K562 (cell line): ENCODE measurements around the gene MC3R. TPM values are rescaled to one million over a fixed set of nuclear protein-coding genes. Genes with fewer than 3 reads are reported as not detected.

Source experiments
- ATAC-seq: fragments of 200-7000 bp; cut with Tn5 transposase; 3 replicates; pipeline ENCODE4 v1.9.1; 2020; ENCODE audit warnings: moderate library complexity
- BruUV-seq: library from RNA; stranded (reverse); fragments of 400-500 nt; replicated peaks from 2 replicates; lab custom pipeline; 2021; lab: Mats Ljungman, UMichigan
- CTCF ChIA-PET: fragments of 300-600 bp; formaldehyde crosslinking; extraction: SDS; loops from one replicate; lab custom pipeline; 2021; ENCODE audit warnings: low intra/inter-chr PET ratio; lab: Yijun Ruan, JAX
- POLR2A ChIA-PET: fragments of 300-600, 350-650 bp; sonication (Branson Sonifier 250); formaldehyde crosslinking; extraction: SDS; loops from one replicate; lab custom pipeline; 2021; ENCODE audit warnings: antibody characterized with exemption, inconsistent platforms; lab: Yijun Ruan, JAX
- DNase-seq, 4 experiments: peaks; one replicate each; pipeline versions ENCODE4 v3.0.0 to v3.0.0-alpha.2; 2011 to 2018; ENCODE audit warnings: low spot score in 3 of 4, mixed read lengths in 3 of 4; ENCODE audit errors: extremely low read depth in 1 of 4
- FAIRE-seq: peaks from 2 replicates; lab custom pipeline; 2011; peaks lifted over from hg19 to GRCh38; lab: Jason Lieb, UNC
- H2AFZ ChIP-seq: 2 replicates; pipeline ENCODE4 v1.6.0; 2011; ENCODE audit warnings: low read depth, low read length, control low read depth, inconsistent platforms
- H3K27ac ChIP-seq: fragments of 200-600 bp; 3 replicates; pipeline ENCODE4 v1.8.0; 2011; ENCODE audit warnings: low read depth, mild to moderate bottlenecking, control low read depth, inconsistent platforms, low read length, moderate library complexity, mixed read lengths; ENCODE audit errors: extremely low read depth
- H3K27me3 ChIP-seq, 2 experiments: fragments of 300-600 bp in 1 of 2; 2 replicates in 1 of 2; 3 replicates in 1 of 2; pipeline versions ENCODE4 v1.6.0 to v1.8.0; 2011; ENCODE audit warnings: inconsistent platforms in 2 of 2, low read length in 2 of 2, mild to moderate bottlenecking in 1 of 2, mixed read lengths in 1 of 2, moderate library complexity in 1 of 2; ENCODE audit not compliant: control insufficient read depth in 2 of 2, insufficient read depth in 2 of 2
- H3K36me3 ChIP-seq: fragments of 300-600 bp; 3 replicates; pipeline ENCODE4 v1.8.0; 2011; ENCODE audit warnings: mild to moderate bottlenecking, low read length, inconsistent platforms; ENCODE audit not compliant: control insufficient read depth, insufficient read depth
- H3K4me1 ChIP-seq, 2 experiments: fragments of 200-600 bp in 1 of 2; replicated peaks in 1 of 2; 2 replicates in 1 of 2; 3 replicates in 1 of 2; pipeline versions ENCODE4 v1.5.1 to v1.8.0; 2011; ENCODE audit warnings: inconsistent platforms in 2 of 2, low read length in 2 of 2, mild to moderate bottlenecking in 1 of 2, mixed read lengths in 1 of 2, moderate library complexity in 1 of 2; ENCODE audit not compliant: control insufficient read depth in 2 of 2, insufficient read depth in 2 of 2
- H3K4me2 ChIP-seq: 2 replicates; pipeline ENCODE4 v1.6.1; 2011; ENCODE audit warnings: low read length, control low read depth, inconsistent platforms, mixed read lengths; ENCODE audit not compliant: insufficient read depth
- H3K4me3 ChIP-seq: fragments of 200-600 bp; sonication (generic), shearing (Covaris generic); 2 replicates; pipeline ENCODE4 v1.5.1; 2016; ENCODE audit warnings: control low read depth, inconsistent platforms
- H3K79me2 ChIP-seq: fragments of 200-600 bp; 3 replicates; pipeline ENCODE4 v1.8.0; 2011; ENCODE audit warnings: low read length, inconsistent platforms; ENCODE audit not compliant: control insufficient read depth, insufficient read depth
- H3K9ac ChIP-seq, 2 experiments: 2 replicates each; pipeline versions ENCODE4 v1.6.0 to v1.6.1; 2011; ENCODE audit warnings: low read depth in 2 of 2, low read length in 2 of 2, control low read depth in 1 of 2, inconsistent platforms in 1 of 2, mild to moderate bottlenecking in 1 of 2, mixed read lengths in 1 of 2; ENCODE audit not compliant: insufficient read depth in 1 of 2
- H3K9me1 ChIP-seq: one replicate; pipeline ENCODE4 v1.6.0; 2011; ENCODE audit warnings: inconsistent platforms, mild to moderate bottlenecking, low read length, moderate library complexity; ENCODE audit not compliant: control insufficient read depth, insufficient read depth
- H3K9me3 ChIP-seq: replicated peaks from 2 replicates; pipeline ENCODE4 v1.5.1; 2011; ENCODE audit warnings: low read depth, low read length, inconsistent platforms; ENCODE audit not compliant: control insufficient read depth, insufficient read depth
- H4K20me1 ChIP-seq: replicated peaks from 2 replicates; pipeline ENCODE4 v1.6.1; 2011; ENCODE audit warnings: low read length, inconsistent platforms, mixed read lengths; ENCODE audit not compliant: control insufficient read depth, insufficient read depth
- CTBP1 ChIP-seq: fragments of 450-650 bp; IDR thresholded peaks from 2 replicates; pipeline ENCODE4 v1.6.1; 2016; ENCODE audit warnings: borderline replicate concordance
- IRF9 ChIP-seq: fragments of 450-650 bp; IDR thresholded peaks from 2 replicates; pipeline ENCODE4 v1.6.1; 2016; ENCODE audit warnings: missing biosample characterization, missing genetic modification characterization
- MAFF ChIP-seq: IDR thresholded peaks from 2 replicates; pipeline ENCODE4 v1.6.1; 2012; ENCODE audit warnings: low read length, improper control_type of control experiment
- NCOR1 ChIP-seq: fragments of 450-650 bp; IDR thresholded peaks from 2 replicates; pipeline ENCODE4 v1.6.1; 2016; ENCODE audit warnings: mild to moderate bottlenecking, moderate library complexity
- NFRKB ChIP-seq: fragments of 450-650 bp; IDR thresholded peaks from 2 replicates; pipeline ENCODE4 v1.6.1; 2016; ENCODE audit warnings: low read depth
- POLR2AphosphoS5 ChIP-seq: IDR thresholded peaks from 2 replicates; pipeline ENCODE4 v1.6.1; 2011; ENCODE audit warnings: mild to moderate bottlenecking, low read depth, low read length, moderate library complexity; ENCODE audit not compliant: control insufficient read depth, insufficient read depth
- SOX6 ChIP-seq: fragments of 450-650 bp; IDR thresholded peaks from 2 replicates; pipeline ENCODE4 v1.6.1; 2014; ENCODE audit warnings: mild to moderate bottlenecking
- ZBTB17 ChIP-seq: fragments of 450-650 bp; formaldehyde crosslinking; IDR thresholded peaks from 2 replicates; pipeline ENCODE4 v1.4.0; 2020; ENCODE audit warnings: mild to moderate bottlenecking
- ZNF184 ChIP-seq: sonication (generic); formaldehyde crosslinking; IDR thresholded peaks from 2 replicates; pipeline ENCODE4 v1.5.0; 2020; ENCODE audit warnings: missing genetic modification reagents
- ZNF263 ChIP-seq: sonication (generic); formaldehyde crosslinking; IDR thresholded peaks from 2 replicates; pipeline ENCODE4 v1.8.0; 2022; ENCODE audit warnings: mild to moderate bottlenecking, missing genetic modification reagents, borderline replicate concordance
- ZNF282 ChIP-seq: sonication (generic); formaldehyde crosslinking; IDR thresholded peaks from 2 replicates; pipeline ENCODE4 v1.8.1; 2023; ENCODE audit warnings: missing genetic modification reagents
- ZNF444 ChIP-seq: fragments of 250-450 bp; sonication (Bioruptor Pico); IDR thresholded peaks from 2 replicates; pipeline ENCODE4 v1.4.0; 2020; ENCODE audit warnings: mild to moderate bottlenecking, moderate library complexity
- WGBS: fragments of 100-300 bp; shearing (Covaris generic); methylation state at CpG from one replicate; pipeline ENCODE4 v1.1.6; 2016; ENCODE audit warnings: low coverage, mixed read lengths; ENCODE audit not compliant: insufficient coverage; ENCODE audit errors: missing lambda C conversion rate; 5-methylcytosine and 5-hydroxymethylcytosine counted together
- in situ Hi-C: fragments of 300-500 bp; cut with MboI; formaldehyde crosslinking; loops from 4 replicates; pipeline ENCODE4 v1.15.0; 2018; ENCODE audit warnings: inconsistent platforms, mixed read lengths
- intact Hi-C: fragments of 100-400 bp; cut with micrococcal nuclease; formaldehyde crosslinking; loops from 2 replicates; pipeline ENCODE4 v1.14.2; 2022
- polyA plus RNA-seq, 8 experiments: library from polyadenylated mRNA; depleted of rRNA in 4 of 8; stranded (reverse) in 5 of 8; unstranded in 3 of 8; fragments of >200 nt; fragmentation: Nextera tagmentation in 2 of 8; fragmentation: Illumina TruSeq in 1 of 8; extraction: Ambion mirVana in 2 of 8; extraction: Trizol in 1 of 8; gene quantifications; 2 replicates each; pipeline versions ENCODE4 v1.2.1 to v1.2.3, GENCODE V29; 2011 to 2014; ENCODE audit warnings: inconsistent platforms in 1 of 8, missing spikeins in 1 of 8
- total RNA-seq, 7 experiments: library from RNA; depleted of rRNA in 6 of 7; stranded (reverse); fragments of >200 nt in 6 of 7; fragmentation: Illumina TruSeq in 2 of 7; extraction: Trizol in 2 of 7; gene quantifications; 2 replicates each; pipeline versions ENCODE4 v1.2.1 to v1.2.3, GENCODE V29; 2011 to 2021; ENCODE audit warnings: low replicate concordance in 1 of 7
- TF ChIP-seq, protein P1 (sequence below): sonication (generic); formaldehyde crosslinking; IDR thresholded peaks from 2 replicates; pipeline ENCODE4 v1.8.0; 2022; ENCODE audit warnings: missing genetic modification reagents, mild to moderate bottlenecking, borderline replicate concordance
- TF ChIP-seq, protein P2 (sequence below), 2 experiments: IDR thresholded peaks; 2 replicates each; pipeline ENCODE4 v1.6.1; 2012; ENCODE audit warnings: improper control_type of control experiment in 2 of 2, low read depth in 2 of 2, low read length in 2 of 2, borderline replicate concordance in 1 of 2

The MC3R gene
- total and polyA plus RNA-seq, 9 of the 15 experiments (the other 6 are each of a cell fraction or from before 2014, with no cell fraction given) = not detected

DNA sequence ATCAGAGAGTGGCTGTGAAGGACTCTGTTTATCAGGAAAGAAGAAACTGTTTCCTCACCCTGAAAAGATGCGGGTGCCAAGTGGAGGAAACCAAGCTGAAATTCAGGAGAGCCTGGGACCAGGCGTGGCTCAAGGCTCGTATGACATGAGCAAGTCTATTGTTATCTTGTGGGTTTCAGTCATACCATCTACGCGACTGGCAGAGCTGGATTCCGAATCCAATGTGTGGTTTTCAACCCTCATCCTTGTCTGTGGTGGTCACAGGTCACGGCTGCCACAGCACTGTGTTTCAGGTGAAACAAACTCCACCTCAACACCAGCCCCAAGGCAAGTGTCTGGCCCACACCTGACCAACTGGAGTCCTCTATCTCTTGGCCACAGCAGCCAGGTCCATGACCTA lies 9.1 kb downstream of the MC3R start:
- POLR2A ChIA-PET = interaction anchor here (0.6 kb wide), 1 partner anchor 61 kb away, joined by 3 read pairs; no protein-coding TSS in a partner anchor
- Histone ChIP-seq H3K4me1 (no peaks in the 10 kb centered on the region), H2AFZ (no peak overlapping the region), H3K27ac (no peak overlapping the region), H4K20me1 (no peaks in the 10 kb centered on the region), H3K4me2 (no peak overlapping the region), H3K9me1 (no peaks in the 10 kb centered on the region), H3K9ac (no peak overlapping the region), H3K4me3 (no peak overlapping the region), H3K27me3 (no peaks in the 10 kb centered on the region), H3K36me3 (no peaks in the 10 kb centered on the region), H3K79me2 (no peaks in the 10 kb centered on the region), H3K9me3 (no peaks in the 10 kb centered on the region)
- 0% methylated on average over 7 of the region's 7 CpGs for WGBS
- in situ Hi-C loops = loop anchor here (10.0 kb wide), 1 partner anchor 87 kb away; no protein-coding TSS in a partner anchor
- CTCF ChIA-PET = no interaction called here
- DNase-seq (no peak), FAIRE-seq (no peak), ATAC-seq (no peak)
- intact Hi-C loops = no loop called here
- no TSS peak for BruUV-seq
- TF ChIP-seq MAFF = no peak
- TF ChIP-seq IRF9 (tag) = no peak
- TF ChIP-seq ZBTB17 = no peak
- TF ChIP-seq, protein P1, sequence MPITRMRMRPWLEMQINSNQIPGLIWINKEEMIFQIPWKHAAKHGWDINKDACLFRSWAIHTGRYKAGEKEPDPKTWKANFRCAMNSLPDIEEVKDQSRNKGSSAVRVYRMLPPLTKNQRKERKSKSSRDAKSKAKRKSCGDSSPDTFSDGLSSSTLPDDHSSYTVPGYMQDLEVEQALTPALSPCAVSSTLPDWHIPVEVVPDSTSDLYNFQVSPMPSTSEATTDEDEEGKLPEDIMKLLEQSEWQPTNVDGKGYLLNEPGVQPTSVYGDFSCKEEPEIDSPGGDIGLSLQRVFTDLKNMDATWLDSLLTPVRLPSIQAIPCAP = no peak
- no peak for TF ChIP-seq NCOR1
- no peak for TF ChIP-seq POLR2AphosphoS5
- no peak for TF ChIP-seq SOX6
- TF ChIP-seq, protein P2, sequence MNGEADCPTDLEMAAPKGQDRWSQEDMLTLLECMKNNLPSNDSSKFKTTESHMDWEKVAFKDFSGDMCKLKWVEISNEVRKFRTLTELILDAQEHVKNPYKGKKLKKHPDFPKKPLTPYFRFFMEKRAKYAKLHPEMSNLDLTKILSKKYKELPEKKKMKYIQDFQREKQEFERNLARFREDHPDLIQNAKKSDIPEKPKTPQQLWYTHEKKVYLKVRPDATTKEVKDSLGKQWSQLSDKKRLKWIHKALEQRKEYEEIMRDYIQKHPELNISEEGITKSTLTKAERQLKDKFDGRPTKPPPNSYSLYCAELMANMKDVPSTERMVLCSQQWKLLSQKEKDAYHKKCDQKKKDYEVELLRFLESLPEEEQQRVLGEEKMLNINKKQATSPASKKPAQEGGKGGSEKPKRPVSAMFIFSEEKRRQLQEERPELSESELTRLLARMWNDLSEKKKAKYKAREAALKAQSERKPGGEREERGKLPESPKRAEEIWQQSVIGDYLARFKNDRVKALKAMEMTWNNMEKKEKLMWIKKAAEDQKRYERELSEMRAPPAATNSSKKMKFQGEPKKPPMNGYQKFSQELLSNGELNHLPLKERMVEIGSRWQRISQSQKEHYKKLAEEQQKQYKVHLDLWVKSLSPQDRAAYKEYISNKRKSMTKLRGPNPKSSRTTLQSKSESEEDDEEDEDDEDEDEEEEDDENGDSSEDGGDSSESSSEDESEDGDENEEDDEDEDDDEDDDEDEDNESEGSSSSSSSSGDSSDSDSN (IDR thresholded peaks at IDR 0.05; ENCODE audit: borderline replicate concordance in 1 of 2, low read depth in 2 of 2, low read length in 2 of 2) = no peak
- TF ChIP-seq CTBP1 = no peak
- no peak for TF ChIP-seq ZNF184 (CRISPR knock-in tag)
- no peak for TF ChIP-seq ZNF263 (CRISPR knock-in tag)
- TF ChIP-seq NFRKB = no peak
- TF ChIP-seq ZNF282 (CRISPR knock-in tag) = no peak
- TF ChIP-seq ZNF444 = no peak
